ENCODE results near the gene CHRNB2.

- TF ChIP-seq EZH2phosphoT487 (IDR thresholded peaks at IDR 0.05; ENCODE audit: insufficient read depth, low read depth) (no peak), EZH2 (IDR thresholded peaks at IDR 0.05; ENCODE audit: insufficient read depth, poor library complexity, severe bottlenecking) (no peak)
Observed at GRCh38 chr1:154603317-154603716, 35.7 kb downstream of the CHRNB2 start.

Measured in GM23248 (cell line).